MM.1S (cell line): ENCODE results near the gene OR2A25.

Source experiments
- EZH2 ChIP-seq: fragments of 300-600 bp; sonication (generic); optimal IDR thresholded peaks from 2 replicates; pipeline ENCODE3; 2017; ENCODE audit warnings: low read depth, mild to moderate bottlenecking, antibody characterized with exemption, low read length, mixed read lengths
- TF ChIP-seq, protein P1 (sequence below): fragments of 300-600 bp; sonication (generic); IDR thresholded peaks from 2 replicates; pipeline ENCODE4 v1.5.1; 2016; ENCODE audit warnings: antibody characterized with exemption, low read length, mixed read lengths

- TF ChIP-seq, protein P1, sequence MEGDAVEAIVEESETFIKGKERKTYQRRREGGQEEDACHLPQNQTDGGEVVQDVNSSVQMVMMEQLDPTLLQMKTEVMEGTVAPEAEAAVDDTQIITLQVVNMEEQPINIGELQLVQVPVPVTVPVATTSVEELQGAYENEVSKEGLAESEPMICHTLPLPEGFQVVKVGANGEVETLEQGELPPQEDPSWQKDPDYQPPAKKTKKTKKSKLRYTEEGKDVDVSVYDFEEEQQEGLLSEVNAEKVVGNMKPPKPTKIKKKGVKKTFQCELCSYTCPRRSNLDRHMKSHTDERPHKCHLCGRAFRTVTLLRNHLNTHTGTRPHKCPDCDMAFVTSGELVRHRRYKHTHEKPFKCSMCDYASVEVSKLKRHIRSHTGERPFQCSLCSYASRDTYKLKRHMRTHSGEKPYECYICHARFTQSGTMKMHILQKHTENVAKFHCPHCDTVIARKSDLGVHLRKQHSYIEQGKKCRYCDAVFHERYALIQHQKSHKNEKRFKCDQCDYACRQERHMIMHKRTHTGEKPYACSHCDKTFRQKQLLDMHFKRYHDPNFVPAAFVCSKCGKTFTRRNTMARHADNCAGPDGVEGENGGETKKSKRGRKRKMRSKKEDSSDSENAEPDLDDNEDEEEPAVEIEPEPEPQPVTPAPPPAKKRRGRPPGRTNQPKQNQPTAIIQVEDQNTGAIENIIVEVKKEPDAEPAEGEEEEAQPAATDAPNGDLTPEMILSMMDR: no peak
- TF ChIP-seq EZH2: no peak
Measured at GRCh38 chr7:144027974-144028373, 41.6 kb upstream of the OR2A25 start.
